GM19324 (cell line): Measurements from ENCODE around the gene ITGB3.
"Not testable (repeated sequence)": the region's sequence is repeated elsewhere in the genome, so short reads cannot be mapped to it uniquely, and the experiment has no call there.

Experiments used
- ATAC-seq: cut with Tn5 transposase; IDR thresholded peaks from one replicate; pipeline ENCODE4 v1.9.1; 2021; ENCODE audit warnings: mild to moderate bottlenecking, moderate library complexity; ENCODE audit not compliant: unreplicated experiment, low FRiP score

ITGB3 gene

DNA sequence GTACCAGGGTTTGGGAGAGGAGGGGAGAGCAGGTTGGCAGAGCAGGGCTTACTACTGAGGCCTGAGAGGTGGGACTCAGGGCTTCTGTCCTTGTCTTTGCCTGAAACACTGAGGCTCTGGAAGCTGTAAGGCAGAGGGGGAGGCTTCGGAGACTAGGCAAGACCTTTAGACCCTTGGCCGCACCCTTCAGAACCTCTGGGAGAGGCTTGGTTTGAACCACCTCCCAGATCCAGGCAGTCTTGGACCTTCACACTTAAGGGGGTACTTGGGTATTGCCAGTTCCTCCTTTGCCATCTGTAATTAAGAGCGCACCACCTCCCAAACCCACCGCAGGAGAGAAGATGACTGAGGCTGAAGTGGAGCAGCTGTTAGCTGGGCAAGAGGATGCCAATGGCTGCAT, 31.6 kb upstream of the ITGB3 start:
- no peak for ATAC-seq

DNA sequence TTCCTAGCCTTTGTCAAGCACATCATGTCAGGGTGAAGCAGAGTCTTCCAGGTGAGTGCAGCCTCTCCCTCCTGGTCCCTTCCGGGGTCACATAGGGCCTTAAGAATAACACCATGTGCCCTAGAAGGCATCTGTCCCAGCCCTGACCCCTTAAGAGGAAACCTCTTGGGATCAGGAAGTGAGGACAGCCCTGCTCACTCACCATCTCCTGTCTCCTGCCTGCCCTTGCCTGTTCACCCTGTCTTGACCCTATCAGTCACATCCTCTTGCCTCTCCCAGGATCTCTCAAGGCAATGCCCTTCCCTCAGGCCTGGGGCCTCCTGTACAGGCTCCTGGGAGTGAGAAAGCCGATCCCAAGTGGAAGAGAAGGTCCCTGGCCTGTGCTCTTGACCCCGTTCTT, 30.6 kb upstream of the ITGB3 start:
- ATAC-seq: no peak

DNA sequence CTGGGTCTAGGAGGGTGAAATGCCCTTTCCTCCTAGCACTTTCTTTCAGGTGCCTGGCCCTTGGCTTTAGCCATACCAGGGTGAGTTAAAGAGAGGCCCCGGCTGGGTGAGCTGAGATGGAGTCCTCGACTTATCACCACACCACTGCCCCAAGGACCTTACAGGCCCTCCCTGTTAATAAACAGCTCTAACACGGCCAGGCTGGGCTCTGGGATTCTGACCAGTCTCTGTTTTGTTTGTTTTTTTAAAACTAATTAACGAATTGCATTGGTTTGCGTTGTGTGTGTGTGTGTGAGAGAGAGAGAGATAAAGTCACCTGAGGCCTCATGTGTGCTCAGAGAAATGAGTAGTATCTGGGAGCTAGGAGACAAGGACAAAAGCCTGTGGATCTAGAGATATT, 30.2 kb upstream of the ITGB3 start:
- no peak for ATAC-seq

DNA sequence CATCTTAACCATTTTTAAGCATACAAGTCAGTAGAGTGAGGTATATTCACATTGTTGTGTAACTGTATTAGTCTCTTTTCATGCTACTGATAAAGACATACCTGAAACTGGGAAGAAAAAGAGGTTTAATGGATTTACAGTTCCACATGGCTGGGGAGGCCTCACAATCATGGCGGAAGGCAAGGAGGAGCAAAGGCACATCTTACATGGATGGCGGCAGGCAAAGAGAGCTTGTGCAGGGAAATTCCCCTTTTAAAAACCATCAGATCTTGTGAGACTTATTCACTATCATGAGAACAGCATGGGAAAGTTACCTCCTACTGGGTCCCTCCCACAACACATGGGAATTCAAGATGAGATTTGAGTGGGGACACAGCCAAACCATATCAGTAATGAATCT, 29.6 kb upstream of the ITGB3 start:
- not testable (repeated sequence) for ATAC-seq

DNA sequence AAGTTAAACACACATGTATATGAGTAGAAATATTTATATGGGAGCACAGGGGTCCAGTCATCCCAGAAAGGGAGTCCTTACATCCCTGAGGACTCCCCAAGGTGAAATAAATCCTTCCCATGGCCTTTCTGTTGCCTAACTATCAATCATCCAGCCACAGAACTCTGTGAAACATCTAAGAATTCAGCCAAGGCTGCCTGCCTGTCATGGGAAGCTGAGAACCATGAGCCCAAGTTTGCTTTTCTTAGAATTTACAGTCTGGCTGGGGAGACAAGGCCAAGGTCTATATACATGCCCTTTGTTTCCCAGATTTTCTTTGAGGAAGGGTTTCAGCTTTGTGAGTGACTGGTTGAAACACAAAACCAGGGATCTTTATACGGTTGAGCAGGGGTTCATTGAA, 28.7 kb upstream of the ITGB3 start:
- ATAC-seq: no peak

DNA sequence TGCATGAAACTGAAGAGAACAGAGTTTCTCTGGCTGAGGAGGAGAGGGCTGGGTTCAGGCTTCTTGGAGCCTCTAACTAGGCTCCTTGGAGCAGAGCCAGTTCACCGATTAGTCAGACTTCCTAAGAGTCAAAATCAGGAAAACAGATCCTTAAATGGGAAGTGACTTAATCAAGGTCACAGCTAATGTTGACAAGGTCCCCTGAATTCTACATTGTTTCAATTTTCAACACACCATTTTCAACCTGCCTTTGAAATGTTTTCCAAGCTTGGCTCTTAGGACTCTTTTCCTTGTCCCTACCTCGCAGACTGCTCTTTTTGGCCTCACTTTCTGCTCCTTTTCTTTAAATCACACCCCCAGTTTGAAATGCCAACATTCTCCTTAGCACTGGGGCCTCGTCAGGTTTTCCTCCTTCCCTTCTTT, 28.2 kb upstream of the ITGB3 start:
- no peak for ATAC-seq

DNA sequence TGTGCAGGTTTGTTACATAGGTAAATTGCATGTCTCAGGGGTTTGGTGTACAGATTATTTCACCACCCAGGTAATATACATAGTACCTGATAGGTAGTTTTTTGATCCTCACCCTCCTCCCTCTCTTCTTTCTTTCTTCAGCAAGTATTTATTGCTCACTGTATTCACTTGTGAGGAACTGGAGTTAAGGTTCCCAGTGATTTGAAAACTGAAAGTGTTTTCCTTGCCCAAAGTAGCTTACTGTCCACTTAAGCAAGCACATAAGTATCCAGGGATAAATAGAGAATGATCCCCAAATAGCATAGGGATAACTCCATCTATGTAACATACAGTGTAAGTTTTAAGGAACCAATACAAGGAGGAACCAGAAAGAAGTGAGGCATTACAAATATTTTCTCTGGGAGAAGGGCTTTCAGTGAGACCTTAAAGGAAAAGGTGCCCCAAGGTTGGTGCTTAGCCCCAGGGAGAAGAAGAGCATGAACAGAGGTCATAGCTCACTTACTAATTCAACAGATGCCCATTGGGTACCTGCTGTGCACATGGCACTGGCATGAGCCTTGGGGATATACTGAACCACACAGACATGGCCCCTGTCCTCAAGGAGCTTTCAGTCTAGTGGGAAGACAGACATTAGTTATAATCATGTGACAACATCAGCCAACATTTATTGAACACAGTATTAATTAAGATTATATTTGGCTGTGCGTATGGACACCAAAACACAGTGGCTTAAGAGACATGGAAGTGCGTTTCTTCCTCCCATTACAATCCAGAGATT, 27.5 kb upstream of the ITGB3 start:
- ATAC-seq: no peak

DNA sequence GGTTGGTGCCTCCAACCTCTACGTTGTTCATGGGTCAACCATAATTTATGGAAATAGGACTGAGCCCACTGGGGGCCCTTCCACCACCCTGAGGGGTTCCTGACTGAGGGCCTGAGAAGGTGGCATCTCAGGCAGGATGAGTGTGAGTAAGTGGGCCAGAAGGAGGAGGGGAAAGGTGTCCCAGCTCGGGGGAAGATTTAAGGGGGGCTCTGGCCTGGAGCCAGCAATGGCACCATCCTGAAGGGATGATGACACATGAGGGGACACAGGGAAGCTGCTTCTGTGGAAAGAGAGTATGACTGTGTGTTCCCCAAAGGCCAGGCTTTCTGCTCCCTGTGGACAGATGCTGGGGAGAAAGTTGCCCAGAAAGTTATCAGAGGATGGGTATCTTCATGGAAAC, 25.8 kb upstream of the ITGB3 start:
- ATAC-seq: no peak

DNA sequence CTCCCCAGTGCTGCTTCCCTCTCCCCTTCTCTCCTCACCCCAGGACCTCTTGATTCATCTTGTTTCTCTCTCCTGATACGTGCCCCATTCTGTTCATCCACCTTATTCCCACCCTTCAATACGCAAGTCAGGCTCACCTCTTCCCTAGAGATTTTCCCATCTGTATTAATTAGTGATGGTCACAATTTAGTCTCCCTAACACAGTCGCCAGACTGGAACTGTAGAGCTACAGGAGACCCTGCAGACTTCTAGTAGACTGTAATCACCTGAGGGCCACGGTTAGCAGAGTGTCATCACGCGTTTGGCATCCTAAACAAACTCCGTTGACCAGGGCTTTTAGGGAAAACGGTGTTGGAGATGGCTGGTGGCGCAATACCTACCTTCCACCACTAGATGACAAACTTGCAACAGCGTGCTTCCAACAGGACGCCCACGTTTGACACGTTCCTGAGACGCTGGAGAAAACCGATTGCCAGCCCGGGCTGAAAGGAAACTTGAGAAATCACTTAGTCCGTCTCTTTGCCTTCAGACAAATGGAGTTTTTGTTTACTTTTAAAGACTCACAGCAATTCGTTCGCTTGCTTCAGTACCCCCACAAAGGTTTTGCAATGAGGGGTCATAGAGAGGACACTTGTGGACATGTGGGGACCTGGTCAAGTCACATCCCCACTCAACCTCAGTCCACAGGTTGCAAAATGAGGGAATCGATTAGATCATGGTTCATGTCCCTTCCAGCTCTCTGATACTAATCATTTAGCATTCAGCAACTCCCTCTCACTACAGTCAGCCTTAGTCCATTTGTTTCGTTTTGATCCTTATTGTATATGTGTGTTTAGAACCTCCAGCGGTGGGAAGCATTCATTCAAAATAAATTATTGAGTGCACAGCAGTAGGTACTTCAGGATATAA, 23.8 kb upstream of the ITGB3 start:
- ATAC-seq: peak; percentile 68

DNA sequence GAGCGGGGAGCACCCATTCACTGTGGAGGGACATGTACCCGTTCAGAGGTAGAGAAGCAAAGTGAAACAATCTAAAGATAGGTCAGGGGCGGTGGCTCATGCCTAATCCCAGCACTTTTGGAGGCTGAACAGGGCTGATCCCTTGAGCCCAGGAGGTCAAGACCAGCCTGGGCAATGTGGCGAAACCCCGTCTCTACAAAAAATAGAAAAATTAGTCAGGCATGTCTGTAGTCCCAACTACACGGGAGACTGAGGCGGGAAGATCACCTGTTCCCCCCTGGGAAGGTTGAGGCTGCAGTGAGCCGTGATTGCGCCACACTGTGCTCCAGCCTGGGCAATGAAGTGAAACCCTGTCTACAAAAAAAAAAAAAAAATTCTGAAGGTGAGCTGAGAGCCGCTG, 22.8 kb upstream of the ITGB3 start:
- ATAC-seq: no peak

DNA sequence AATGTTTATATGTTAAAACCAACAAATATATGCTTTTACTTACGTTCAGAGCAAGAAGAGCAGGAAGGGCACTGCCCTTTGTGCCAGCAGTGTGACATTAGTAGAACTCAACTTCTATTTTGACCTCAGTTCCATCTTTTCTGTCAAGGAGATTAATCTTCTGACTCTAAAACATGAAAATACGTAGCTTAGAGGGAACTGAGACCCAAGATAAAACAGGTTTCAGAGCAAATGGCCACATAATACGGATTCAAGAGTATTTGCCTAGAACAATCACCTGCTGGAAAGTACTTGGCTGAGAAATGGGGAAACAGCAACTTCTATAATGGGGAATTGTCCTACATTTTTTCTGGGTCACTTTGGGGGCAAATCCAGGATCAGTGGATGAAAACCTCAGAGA, 22.3 kb upstream of the ITGB3 start:
- ATAC-seq: no peak

DNA sequence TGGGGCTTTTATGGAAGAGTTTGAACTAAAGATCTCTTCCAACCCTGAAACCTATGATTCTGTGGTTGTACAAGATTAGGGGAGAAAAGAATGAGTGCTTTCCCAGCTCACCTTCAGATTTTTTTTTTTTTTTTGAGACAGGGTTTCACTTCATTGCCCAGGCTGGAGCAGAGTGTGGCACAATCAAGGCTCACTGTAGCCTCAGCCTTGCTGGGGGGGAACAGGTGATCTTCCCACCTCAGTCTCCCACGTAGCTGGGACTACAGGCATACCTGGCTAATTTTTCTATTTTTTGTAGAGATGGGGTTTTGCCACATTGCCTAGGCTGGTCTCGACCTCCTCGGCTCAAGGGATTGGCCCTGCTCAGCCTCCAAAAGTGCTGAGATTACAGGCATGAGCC, 21.8 kb upstream of the ITGB3 start:
- ATAC-seq: no peak

DNA sequence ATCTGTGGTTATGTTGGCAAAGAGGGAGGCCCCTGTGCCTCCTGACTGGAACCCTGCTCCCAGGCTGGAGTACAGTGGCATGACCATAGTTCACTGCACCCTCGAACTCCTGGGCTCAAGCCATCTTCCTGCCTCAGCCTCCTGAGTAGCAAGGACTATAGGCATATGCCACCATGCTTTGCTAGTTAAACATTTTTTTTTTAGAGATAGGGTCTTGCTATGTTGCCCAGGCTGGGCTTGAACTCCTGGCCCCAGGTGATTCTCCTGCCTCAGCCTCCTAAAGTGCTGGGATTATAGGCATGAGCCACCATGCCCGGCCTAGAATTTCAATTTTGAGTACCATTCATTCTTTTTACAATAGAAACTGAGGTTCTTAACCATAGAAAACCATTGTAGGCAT, 21.2 kb upstream of the ITGB3 start:
- ATAC-seq: no peak

DNA sequence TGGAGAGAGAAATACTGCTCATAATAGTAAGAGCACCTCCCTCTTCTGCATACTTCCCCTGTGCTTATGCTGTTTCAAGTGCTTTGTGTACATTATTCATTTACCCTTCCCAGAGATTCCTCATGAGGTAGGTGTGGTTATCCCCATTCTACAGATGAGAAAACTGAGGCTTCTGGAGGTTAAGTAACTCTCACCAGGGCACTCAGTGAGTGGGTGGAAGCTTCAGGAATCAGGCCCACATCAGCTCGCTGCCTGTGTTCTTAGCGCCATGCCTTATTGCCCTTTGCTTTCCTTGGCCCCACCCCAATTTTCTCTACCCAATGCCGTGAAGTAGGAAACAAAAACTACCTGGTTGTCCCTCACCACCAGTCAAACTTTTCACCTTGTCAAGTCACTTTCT, 18.1 kb upstream of the ITGB3 start:
- ATAC-seq: no peak

DNA sequence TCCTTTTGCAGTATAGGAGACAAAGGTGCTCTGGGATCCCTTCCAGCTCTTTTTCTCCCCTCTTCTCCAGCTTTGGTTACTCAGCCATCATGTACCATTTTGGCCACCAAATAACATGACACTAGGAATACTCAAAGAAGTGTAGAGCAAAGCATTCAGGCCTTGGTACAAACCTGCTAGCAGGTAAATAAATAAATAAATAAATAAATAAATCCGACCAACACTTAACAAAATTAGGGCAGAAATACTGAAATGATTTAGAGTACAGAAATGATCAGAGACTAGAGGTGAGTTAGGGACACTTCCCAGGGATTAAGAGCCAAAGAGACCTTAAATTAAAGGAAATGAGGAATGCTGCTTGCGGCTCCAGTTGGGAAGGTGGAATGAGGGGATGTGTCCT, 17.7 kb upstream of the ITGB3 start:
- no peak for ATAC-seq

DNA sequence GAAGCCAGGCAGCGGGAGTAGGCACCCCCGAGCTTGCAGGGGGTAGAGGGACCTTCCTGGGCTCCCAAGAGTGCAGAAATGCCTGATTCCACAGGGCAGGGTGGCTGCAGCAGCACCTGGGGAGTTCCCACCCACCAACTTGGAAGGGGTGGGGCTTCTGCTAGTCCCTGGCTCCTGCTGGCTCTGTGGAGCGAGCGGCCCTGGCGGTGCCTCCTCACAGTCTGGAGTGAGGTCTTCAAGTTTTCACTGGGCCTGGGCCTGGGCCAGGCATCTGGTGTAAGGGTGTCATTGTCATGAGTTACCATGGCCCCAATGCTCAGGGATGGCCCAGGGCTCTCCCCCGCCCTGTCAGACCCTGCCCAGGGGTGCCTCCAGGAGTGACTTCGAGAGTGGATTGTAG, 15.8 kb upstream of the ITGB3 start:
- ATAC-seq: no peak

DNA sequence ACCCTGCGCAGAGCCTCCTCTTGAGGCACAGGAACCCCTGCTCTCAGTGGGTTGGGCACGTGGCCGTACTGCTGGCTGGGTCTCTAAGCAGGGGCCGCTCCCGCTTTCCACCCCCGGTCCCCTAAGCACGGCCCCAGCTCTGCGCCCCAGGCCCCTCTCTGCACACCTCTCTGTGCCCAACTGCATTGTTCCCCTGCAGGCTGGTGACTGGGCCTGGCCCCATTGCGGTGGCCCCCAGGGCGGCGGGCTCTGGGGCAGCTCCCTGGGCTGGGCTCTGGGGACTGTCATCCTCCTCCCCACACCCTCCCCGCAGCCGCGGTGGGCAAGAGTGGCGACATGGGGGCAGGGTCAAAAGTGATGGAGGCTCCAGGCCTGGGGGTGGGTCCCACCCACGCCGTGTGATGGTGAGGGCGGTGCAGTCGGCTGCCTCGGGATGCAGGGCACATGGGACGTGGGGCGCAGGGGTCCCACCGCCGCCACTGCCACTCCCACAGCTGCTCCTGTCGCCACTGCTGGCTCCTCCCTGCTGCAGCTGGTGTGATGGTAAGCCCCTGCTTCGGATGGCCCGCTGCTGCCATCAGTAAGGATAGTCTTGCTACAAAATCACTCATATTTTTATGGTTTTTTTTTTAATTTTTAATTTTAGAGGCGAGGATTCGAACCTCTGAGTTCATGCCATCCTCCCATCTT, 15.2 kb upstream of the ITGB3 start:
- ATAC-seq: no peak

DNA sequence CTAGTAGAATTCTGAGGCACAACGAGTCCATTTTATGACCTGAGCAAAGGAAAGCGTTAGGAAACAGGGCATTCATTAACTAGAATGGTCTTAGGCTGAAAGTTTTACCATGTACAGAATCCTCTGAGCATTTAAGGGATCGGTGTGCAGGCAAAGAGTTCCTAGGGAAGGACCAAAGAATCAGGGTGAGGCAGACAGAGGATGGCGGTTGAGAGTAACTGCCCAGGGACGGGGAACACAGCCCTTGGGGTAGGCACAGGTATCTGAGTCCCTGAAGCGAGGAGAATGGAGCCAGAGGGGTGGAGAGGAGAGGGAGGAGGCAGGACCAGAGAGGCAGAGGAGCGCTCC, 14.0 kb upstream of the ITGB3 start:
- ATAC-seq: no peak

DNA sequence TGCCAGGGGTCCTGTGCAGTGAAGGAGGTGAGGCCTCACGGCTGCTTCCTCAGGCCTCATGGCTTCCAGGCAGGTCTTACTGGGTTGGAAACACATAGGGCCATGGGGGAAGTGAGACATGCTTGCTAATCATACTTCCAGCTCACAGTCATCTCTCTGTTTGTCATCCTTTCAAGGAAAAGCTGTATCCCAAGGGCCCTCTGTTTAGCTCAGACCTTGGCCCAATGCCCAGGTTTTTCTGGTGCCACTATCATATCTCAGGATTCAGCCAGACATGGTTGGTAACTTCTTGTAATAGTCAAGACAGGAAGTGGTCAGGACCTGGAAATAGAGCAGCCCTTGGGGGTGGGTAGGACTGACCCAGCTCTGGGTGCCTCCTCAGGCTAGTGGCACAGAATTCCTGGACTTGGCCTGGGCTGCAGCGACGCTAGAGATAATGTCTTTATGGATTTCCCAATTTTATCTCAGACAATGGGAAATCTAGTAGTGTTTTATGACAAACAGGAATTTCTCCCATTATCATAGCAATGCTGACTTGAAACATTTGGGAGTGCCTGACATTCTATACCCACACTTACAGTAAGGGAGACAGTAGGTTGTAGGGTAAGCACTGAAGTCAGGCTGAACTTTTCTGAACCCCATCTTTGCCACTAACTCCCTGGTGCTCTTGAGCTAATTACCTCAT, 13.5 kb upstream of the ITGB3 start:
- no peak for ATAC-seq

DNA sequence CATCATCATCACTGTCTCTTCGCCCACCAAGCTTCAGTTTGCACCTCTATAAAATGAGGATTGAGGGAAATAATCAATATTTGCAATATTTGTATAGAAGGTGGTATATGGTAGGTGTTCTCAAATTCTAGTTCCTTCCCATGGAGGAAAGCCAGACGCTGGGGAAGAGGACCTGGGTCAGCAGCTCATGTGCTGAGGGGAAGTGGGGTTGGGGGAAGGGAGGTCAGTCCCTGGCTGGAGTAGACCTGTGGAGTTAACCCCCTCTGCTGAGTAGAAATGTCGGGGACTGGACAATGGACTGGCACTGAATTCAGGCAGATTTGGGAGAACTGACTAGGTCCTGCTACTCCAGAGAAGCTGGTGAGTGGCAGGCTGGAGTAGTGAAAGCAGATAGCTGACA, 12.8 kb upstream of the ITGB3 start:
- ATAC-seq: no peak

DNA sequence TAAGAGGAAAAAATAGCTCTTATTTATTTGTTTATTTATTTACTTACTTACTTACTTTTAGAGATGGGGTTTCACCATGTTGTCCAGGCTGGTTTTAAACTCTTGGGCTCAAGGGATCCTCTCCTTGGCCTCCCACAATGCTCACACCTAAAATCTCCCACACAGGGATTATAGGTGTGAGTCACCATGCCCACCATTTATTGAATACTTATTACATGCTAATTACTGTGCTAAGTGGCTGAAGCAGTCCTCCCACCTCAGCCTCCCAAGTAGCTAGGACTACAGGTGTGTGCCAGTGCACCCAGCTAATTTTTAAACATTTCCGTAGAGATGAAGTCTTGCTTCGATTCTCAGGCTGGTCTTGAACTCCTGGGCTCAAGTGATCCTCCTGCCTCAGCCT, 11.0 kb upstream of the ITGB3 start:
- no peak for ATAC-seq
